Measurements from ENCODE around the gene CATSPER1. TPM values are rescaled to one million over a fixed set of nuclear protein-coding genes. Genes with fewer than 3 reads are reported as not detected.

CATSPER1 gene
- 1 to 10 TPM in 1 of 4 donors, not detected in 3; 1.5 TPM for total RNA-seq

GRCh38 chr11:66026017-66026529 lies at the start of gene CATSPER1:
CATSPER1 (minus strand) TSS chr11:66026479; CDS start chr11:66026379, 100 bp downstream.
- TF ChIP-seq, protein P1, sequence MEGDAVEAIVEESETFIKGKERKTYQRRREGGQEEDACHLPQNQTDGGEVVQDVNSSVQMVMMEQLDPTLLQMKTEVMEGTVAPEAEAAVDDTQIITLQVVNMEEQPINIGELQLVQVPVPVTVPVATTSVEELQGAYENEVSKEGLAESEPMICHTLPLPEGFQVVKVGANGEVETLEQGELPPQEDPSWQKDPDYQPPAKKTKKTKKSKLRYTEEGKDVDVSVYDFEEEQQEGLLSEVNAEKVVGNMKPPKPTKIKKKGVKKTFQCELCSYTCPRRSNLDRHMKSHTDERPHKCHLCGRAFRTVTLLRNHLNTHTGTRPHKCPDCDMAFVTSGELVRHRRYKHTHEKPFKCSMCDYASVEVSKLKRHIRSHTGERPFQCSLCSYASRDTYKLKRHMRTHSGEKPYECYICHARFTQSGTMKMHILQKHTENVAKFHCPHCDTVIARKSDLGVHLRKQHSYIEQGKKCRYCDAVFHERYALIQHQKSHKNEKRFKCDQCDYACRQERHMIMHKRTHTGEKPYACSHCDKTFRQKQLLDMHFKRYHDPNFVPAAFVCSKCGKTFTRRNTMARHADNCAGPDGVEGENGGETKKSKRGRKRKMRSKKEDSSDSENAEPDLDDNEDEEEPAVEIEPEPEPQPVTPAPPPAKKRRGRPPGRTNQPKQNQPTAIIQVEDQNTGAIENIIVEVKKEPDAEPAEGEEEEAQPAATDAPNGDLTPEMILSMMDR (IDR thresholded peaks at IDR 0.05; ENCODE audit: low read depth): no peak

DNA sequence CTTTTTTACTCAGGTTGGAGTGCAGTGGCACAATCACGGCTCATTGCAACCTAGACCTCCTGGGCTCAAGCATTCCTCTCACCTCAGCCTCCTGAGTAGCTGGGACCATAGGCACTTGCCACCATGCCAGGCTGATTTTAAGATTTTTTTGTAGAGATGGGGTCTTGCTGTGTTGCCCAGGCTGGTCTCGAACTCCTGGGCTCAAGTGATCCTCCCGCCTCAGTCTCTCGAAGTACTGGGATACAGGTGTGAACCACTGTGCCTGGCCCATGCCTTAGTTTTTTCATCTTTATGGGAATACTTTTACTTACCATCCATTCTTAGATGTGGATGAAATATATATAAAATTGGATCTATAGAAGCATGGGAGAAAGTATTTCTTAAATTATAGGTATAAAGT lies 49.0 kb upstream of the CATSPER1 start:
- TF ChIP-seq, protein P1 (IDR thresholded peaks at IDR 0.05; ENCODE audit: low read depth): no peak

DNA sequence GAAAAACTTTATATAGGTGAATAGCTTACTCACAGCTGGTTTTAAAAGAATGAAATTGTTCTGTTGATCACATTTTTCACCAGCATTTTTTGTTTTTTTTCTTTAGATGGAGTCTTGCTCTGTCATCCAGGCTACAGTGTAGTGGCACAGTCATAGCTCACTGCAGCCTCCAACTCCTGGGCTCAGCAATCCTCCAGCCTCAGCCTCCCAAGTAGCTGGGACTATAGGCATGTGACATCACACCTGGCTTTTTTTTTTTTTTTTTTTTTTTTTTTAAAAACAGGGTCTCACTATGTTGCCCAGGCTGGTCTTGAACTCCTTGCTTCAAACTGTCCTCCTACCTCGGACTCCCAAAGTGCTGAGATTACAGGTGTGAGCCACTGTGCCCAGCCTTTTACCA lies 47.4 kb upstream of the CATSPER1 start:
- TF ChIP-seq, protein P1 (IDR thresholded peaks at IDR 0.05; ENCODE audit: low read depth): no peak

- TF ChIP-seq, protein P1 (IDR thresholded peaks at IDR 0.05; ENCODE audit: low read depth): no peak
Measured at GRCh38 chr11:66072518-66072917, 46.2 kb upstream of the CATSPER1 start.

DNA sequence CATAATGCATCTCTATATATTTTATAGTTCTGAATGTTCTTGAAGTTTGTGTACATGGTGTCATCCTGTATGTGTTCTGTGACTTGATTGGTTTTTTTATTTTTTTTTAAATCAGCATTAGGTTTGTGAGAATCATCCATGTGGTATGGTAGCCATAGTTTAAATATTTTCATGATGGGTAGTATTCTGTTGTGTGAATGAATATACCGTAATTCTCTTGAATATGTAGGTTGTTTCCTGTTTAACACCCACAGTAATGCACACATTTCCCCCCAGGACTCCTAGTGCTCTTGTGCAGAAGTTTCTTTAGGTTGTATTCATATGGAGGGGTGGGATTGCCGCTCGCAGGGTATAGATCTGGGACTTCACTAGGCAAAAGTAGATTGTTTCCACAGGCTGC lies 45.8 kb upstream of the CATSPER1 start:
- TF ChIP-seq, protein P1 (IDR thresholded peaks at IDR 0.05; ENCODE audit: low read depth): no peak

- TF ChIP-seq, protein P1 (IDR thresholded peaks at IDR 0.05; ENCODE audit: low read depth): no peak
Measured at GRCh38 chr11:66071381-66071801, 45.1 kb upstream of the CATSPER1 start.

DNA sequence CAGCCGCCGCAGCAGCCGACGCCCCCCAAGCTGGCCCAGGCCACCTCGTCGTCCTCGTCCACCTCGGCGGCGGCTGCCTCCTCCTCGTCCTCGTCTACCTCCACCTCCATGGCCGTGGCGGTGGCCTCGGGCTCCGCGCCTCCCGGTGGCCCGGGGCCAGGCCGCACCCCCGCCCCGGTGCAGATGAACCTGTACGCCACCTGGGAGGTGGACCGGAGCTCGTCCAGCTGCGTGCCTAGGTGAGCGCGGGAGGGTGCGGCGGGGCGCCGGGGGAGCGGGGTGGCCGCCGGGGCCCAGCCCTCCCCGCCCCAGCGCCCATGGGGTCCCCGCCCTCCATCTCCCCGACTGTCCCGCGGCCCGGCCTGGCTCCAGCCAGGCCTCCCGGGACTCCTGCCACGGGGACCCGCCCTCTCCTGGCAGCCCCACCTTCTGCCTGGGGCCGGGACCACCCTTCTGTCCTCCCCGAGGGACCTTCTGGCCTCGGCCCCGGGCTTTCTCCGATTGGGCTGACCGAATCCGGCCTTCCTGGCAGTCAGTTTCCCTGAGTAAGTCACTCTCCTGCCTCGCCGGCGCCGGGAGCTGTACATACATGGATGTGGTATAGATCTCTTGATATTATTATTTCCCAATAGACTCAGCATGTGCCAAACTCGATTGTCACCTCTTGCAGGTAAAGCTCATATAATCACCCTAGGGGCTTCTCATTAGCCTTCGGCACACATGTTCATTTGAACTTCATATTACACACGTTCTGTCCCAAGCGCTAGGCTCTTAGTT lies 44.5 kb upstream of the CATSPER1 start:
- TF ChIP-seq, protein P1 (IDR thresholded peaks at IDR 0.05; ENCODE audit: low read depth): no peak

All from subcutaneous adipose tissue (tissue), 4 donors.